Parathyroid adenoma (tissue), 2 donors: ENCODE results near the gene KCP.
A peak's percentile ranks its signal among the peaks of the same experiment; 100 is the strongest.

ENCODE experiments used
- H2AFZ ChIP-seq: fragments of 300-600 bp; sonication (generic); one replicate; pipeline ENCODE4 v1.7.0; 2017; ENCODE audit warnings: antibody characterized with exemption, mild to moderate bottlenecking
- H3K27ac ChIP-seq: fragments of 300-600 bp; sonication (generic); one replicate; pipeline ENCODE4 v1.7.0; 2017
- H3K27me3 ChIP-seq: fragments of 300-600 bp; sonication (generic); one replicate; pipeline ENCODE4 v1.7.0; 2017; ENCODE audit warnings: low read length; ENCODE audit not compliant: control insufficient read depth, insufficient read depth
- H3K36me3 ChIP-seq: fragments of 300-600 bp; sonication (generic); one replicate; pipeline ENCODE4 v1.7.0; 2017; ENCODE audit warnings: low read length; ENCODE audit not compliant: control insufficient read depth, insufficient read depth
- H3K4me1 ChIP-seq: fragments of 300-600 bp; sonication (generic); one replicate; pipeline ENCODE4 v1.7.0; 2017; ENCODE audit warnings: control low read depth
- H3K4me2 ChIP-seq: fragments of 300-600 bp; sonication (generic); one replicate; pipeline ENCODE4 v1.7.0; 2017; ENCODE audit warnings: low read length
- H3K4me3 ChIP-seq: fragments of 300-600 bp; sonication (generic); one replicate; pipeline ENCODE4 v1.7.0; 2017; ENCODE audit warnings: low read depth, low read length
- H3K79me2 ChIP-seq: fragments of 300-600 bp; sonication (generic); one replicate; pipeline ENCODE4 v1.7.0; 2017; ENCODE audit warnings: control low read depth
- H3K9ac ChIP-seq: fragments of 300-600 bp; sonication (generic); one replicate; pipeline ENCODE4 v1.7.0; 2017; ENCODE audit warnings: mild to moderate bottlenecking
- H3K9me3 ChIP-seq: fragments of 300-600 bp; sonication (generic); one replicate; pipeline ENCODE4 v1.7.0; 2017; ENCODE audit warnings: low read length; ENCODE audit not compliant: control insufficient read depth
- CTCF ChIP-seq: fragments of 300-600 bp; sonication (generic); IDR thresholded peaks from one replicate; pipeline ENCODE4 v1.7.0; 2017; ENCODE audit warnings: antibody characterized with exemption, mild to moderate bottlenecking
- donor health status: primary hyperparathyroidism.

Gene KCP

GRCh38 chr7:128867842-128868623 lies 42.5 kb downstream of the KCP start:
- no peak for TF ChIP-seq CTCF
- Histone ChIP-seq H2AFZ (no peak overlapping the region), H3K36me3 (no peaks in the 10 kb centered on the region), H3K9ac (no peak overlapping the region), H3K27ac (no peak overlapping the region), H3K4me3 (no peak overlapping the region), H3K4me1 (peaks cover 14% of the 10 kb centered on the region), H3K27me3 (no peaks in the 10 kb centered on the region), H3K9me3 (no peaks in the 10 kb centered on the region), H3K4me2 (peak overlapping the region; percentile 80), H3K79me2 (peaks cover 5% of the 10 kb centered on the region)

DNA sequence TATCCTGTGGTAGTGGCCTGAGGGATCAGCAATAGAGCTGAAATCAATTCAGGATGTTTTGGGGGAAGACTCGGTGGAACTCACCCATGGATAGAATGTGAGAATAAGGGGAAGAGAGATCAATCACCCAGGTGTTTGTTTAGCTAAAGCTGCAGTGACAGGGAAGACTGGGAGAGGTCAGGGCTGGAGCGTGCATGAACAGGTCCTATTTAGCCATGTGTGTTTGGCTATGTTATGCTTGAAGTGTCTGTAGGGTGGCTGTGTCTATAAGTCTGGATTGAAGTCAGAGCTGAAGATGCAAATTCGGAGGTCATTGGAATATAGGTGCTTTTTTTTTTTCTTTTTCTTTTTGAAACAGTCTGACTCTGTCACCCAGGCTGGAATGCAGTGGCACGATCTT lies 43.3 kb downstream of the KCP start:
- no peak overlapping the region for H2AFZ ChIP-seq
- H3K4me2 ChIP-seq: no peak overlapping the region
- H3K4me1 ChIP-seq: peaks cover 16% of the 10 kb centered on the region
- H3K9ac ChIP-seq: no peak overlapping the region
- no peak overlapping the region for H3K4me3 ChIP-seq
- H3K9me3 ChIP-seq: no peaks in the 10 kb centered on the region
- H3K79me2 ChIP-seq: peaks cover 5% of the 10 kb centered on the region
- H3K27ac ChIP-seq: no peak overlapping the region
- no peaks in the 10 kb centered on the region for H3K36me3 ChIP-seq
- TF ChIP-seq CTCF: no peak
- H3K27me3 ChIP-seq: no peaks in the 10 kb centered on the region

- Histone ChIP-seq H2AFZ (no peak overlapping the region), H3K9ac (no peak overlapping the region), H3K27me3 (no peaks in the 10 kb centered on the region), H3K36me3 (no peaks in the 10 kb centered on the region), H3K9me3 (no peaks in the 10 kb centered on the region), H3K4me3 (no peak overlapping the region), H3K4me1 (peaks cover 18% of the 10 kb centered on the region), H3K27ac (no peak overlapping the region), H3K4me2 (no peak overlapping the region), H3K79me2 (peaks cover 5% of the 10 kb centered on the region)
- no peak for TF ChIP-seq CTCF
These were observed 44.3 kb downstream of the KCP start for GRCh38 chr7:128865996-128866877.

GRCh38 chr7:128865303-128865702 lies 45.2 kb downstream of the KCP start:
- no peak overlapping the region for H3K27ac ChIP-seq
- TF ChIP-seq CTCF: no peak
- H3K4me1 ChIP-seq: peaks cover 26% of the 10 kb centered on the region
- H3K4me3 ChIP-seq: no peak overlapping the region
- H3K27me3 ChIP-seq: no peaks in the 10 kb centered on the region
- H3K9me3 ChIP-seq: no peaks in the 10 kb centered on the region
- H3K36me3 ChIP-seq: no peaks in the 10 kb centered on the region
- H3K4me2 ChIP-seq: no peak overlapping the region
- no peak overlapping the region for H2AFZ ChIP-seq
- no peak overlapping the region for H3K9ac ChIP-seq
- H3K79me2 ChIP-seq: peaks cover 5% of the 10 kb centered on the region
